GM21515 (cell line): ENCODE results near the gene SIRT3.
"Not testable (repeated sequence)": the region's sequence is repeated elsewhere in the genome, so short reads cannot be mapped to it uniquely, and the experiment has no call there.

Experiments used
- ATAC-seq: cut with Tn5 transposase; IDR thresholded peaks from one replicate; pipeline ENCODE4 v1.9.1; 2021; ENCODE audit not compliant: unreplicated experiment

Gene SIRT3

GRCh38 chr11:204587-205109 lies 31.5 kb downstream of the SIRT3 start:
- no peak for ATAC-seq

GRCh38 chr11:203945-204586 lies 32.1 kb downstream of the SIRT3 start:
- ATAC-seq, result no peak

GRCh38 chr11:203056-203944 lies 32.8 kb downstream of the SIRT3 start:
- ATAC-seq, result no peak

- ATAC-seq, result no peak
Measured at GRCh38 chr11:202490-202889, 33.7 kb downstream of the SIRT3 start.

- ATAC-seq, result no peak
Measured at GRCh38 chr11:201966-202365, 34.2 kb downstream of the SIRT3 start.

- no peak for ATAC-seq
Measured at GRCh38 chr11:200224-201003, 35.7 kb downstream of the SIRT3 start.

- no peak for ATAC-seq
Measured at GRCh38 chr11:199782-200181, 36.4 kb downstream of the SIRT3 start.

- no peak for ATAC-seq
Measured at GRCh38 chr11:199004-199581, 37.0 kb downstream of the SIRT3 start.

- no peak for ATAC-seq
Measured at GRCh38 chr11:198236-198806, 37.8 kb downstream of the SIRT3 start.

- ATAC-seq, result no peak
Measured at GRCh38 chr11:197741-198235, 38.4 kb downstream of the SIRT3 start.

- ATAC-seq, result no peak
Measured at GRCh38 chr11:196786-197731, 39.1 kb downstream of the SIRT3 start.

- ATAC-seq, result not testable (repeated sequence)
Measured at GRCh38 chr11:193481-193880, 42.7 kb downstream of the SIRT3 start.

- ATAC-seq, result not testable (repeated sequence)
Measured at GRCh38 chr11:192674-193128, 43.4 kb downstream of the SIRT3 start, which contains the start of gene SCGB1C1. SCGB1C1 (plus strand) TSS chr11:193078; CDS start chr11:193100, 22 bp downstream.

- not testable (repeated sequence) for ATAC-seq
Measured at GRCh38 chr11:191490-192478, 44.4 kb downstream of the SIRT3 start.

- not testable (repeated sequence) for ATAC-seq
Measured at GRCh38 chr11:190546-190945, 45.6 kb downstream of the SIRT3 start.

- ATAC-seq, result peak; percentile 72
Measured at GRCh38 chr11:189843-190311, 46.3 kb downstream of the SIRT3 start.

- not testable (repeated sequence) for ATAC-seq
Measured at GRCh38 chr11:189200-189783, 46.9 kb downstream of the SIRT3 start.
